IMR-90 (cell line): ENCODE data around the gene GGCT.

ENCODE experiments used
- CTCF ChIP-seq: conservative IDR thresholded peaks from 2 replicates; pipeline ENCODE4 v1.5.1; 2012; ENCODE audit warnings: mild to moderate bottlenecking, low read depth, low read length, improper control_type of control experiment
- MAZ ChIP-seq: IDR thresholded peaks from 2 replicates; pipeline ENCODE4 v1.6.1; 2012; ENCODE audit warnings: low read depth, mild to moderate bottlenecking, low read length, improper control_type of control experiment, moderate library complexity, borderline replicate concordance
- MXI1 ChIP-seq: IDR thresholded peaks from 2 replicates; pipeline ENCODE4 v1.6.1; 2012; ENCODE audit warnings: low read depth, mild to moderate bottlenecking, low read length, moderate library complexity, borderline replicate concordance
- RAD21 ChIP-seq: IDR thresholded peaks from 2 replicates; pipeline ENCODE4 v1.6.1; 2012; ENCODE audit warnings: low read length, improper control_type of control experiment
- SMC3 ChIP-seq: fragments of 150-350 bp; IDR thresholded peaks from 2 replicates; pipeline ENCODE4 v1.6.1; 2016; ENCODE audit warnings: low read depth, mild to moderate bottlenecking, antibody characterized with exemption, low read length, moderate library complexity

DNA sequence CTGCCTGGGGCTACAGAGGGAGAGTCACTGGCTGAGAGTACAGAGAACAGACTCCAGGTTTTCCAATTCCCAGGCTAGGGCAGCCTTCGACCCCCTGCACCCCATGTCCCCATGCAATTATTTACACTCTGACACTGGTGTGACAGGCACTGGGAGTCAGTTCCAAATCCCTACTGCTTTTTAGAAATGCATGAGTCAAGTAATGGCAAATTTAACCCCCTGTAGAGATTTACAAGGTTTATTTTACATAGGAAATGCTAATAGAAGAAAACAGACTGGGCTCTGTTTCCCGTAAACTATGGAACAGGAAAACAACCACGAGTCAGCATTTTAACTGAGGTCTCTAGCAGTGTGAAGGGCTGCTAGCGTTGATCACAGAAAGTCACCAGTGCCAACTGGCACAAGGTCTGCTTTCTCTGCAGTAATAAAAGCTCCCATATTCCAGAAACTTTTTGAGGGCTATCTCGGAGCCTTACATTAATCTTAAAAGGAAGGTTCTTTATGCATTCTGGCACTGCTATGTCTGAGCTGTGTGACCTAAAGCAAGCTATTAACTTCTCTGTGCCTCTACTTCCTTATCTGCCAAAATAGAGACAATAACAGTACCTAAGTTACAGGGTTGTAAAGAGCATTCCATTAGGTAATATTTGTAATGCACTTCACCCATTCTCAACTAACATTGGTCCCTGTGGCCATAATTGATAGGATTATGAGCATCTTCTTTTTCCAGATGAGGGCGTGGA is 54.2 kb downstream of the GGCT start:
- TF ChIP-seq MXI1 (no peak), SMC3 (no peak), MAZ (no peak), RAD21 (no peak), CTCF (no peak)
